Inferior parietal cortex (tissue), 1 donor: ENCODE results near the gene INPP4B.

ENCODE experiments used
- DNase-seq: peaks from one replicate; pipeline ENCODE4 v3.0.0-alpha.2; 2016; ENCODE audit errors: extremely low spot score

INPP4B gene

GRCh38 chr4:142582340-142582739, 263.8 kb downstream of the INPP4B start:
- DNase-seq, result no peak

GRCh38 chr4:142581881-142582280, 264.2 kb downstream of the INPP4B start:
- no peak for DNase-seq

- no peak for DNase-seq
Measured at GRCh38 chr4:142579443-142579842, 266.7 kb downstream of the INPP4B start.

GRCh38 chr4:142574306-142574705, 271.8 kb downstream of the INPP4B start:
- DNase-seq, result no peak

GRCh38 chr4:142572071-142572470, 274.0 kb downstream of the INPP4B start:
- no peak for DNase-seq

DNA sequence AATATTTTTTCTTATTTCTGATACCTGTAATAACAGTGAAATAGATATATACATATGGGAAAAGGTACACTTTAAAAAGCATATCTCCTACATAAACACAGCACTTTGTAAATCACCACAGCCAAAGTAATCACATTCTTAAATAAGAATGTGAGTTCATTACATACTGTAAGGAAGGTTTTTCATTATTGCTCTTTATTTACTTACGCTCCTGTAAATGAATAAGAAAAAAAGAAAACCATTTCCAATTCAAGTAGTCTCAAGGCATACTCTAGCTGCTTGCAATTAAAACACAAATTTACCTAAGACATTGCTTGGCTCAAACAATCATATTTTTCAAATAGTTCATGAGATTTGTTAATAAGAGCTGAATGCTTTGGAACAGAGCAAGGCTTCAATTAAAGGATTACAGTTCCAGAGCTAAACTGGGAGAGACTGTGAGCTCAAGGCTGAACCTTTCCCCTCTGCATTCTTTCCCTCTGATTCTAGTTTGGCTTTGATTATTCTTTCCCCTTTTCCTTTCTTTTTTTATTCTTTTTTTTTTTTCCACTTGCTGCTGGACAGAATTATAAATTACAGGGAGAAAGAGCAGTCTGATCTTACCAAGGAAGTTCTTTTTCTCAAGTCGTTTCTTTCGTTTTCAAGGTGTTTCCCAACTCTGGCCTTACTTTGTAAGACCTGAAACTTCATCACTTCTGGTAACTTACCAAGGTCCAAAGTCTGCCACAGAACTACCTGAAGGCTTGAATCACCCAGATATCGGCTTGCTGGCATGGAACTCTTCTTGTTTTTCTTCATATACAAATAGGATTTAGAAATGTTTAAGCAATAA, 278.3 kb downstream of the INPP4B start:
- no peak for DNase-seq

DNA sequence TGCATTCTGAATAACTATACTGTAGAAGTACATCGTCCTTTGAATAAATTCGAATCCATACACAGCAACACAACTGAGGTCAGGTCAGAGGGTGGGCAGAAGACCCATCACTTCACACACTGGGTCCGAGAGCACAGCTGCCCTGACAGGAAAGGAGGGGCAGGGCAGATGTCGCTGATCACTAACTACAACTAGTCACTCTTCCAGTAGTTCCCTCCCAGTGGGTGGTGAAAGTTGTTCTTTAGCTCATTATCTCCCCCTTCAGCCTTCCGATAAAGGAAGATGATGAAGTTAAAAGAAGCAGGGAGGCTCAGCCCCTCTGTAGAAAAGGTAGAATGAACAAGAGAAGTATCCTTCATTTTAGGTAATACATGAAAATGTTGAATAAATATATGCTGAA, 278.9 kb downstream of the INPP4B start:
- no peak for DNase-seq

- no peak for DNase-seq
Measured at GRCh38 chr4:142566777-142567176, 279.3 kb downstream of the INPP4B start.

DNA sequence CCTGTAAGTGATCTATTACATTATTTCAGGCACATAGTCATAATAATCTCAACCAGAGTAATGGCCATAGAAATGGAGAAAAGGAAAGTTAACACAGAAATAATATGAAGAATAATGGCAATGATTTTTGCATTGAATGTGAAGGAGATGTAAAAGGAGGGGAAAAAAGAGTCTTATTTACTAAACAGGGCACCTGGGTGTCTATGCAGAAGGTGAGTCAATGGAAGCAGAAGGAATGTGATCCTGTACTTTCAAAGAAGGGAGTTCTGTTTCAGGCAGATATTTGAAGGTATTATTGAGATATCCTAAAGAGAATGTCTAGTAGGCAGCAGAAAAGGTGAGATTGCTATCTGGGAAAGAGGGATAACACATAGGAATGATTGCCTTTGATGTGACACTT, 279.9 kb downstream of the INPP4B start:
- no peak for DNase-seq

GRCh38 chr4:142565771-142566170, 280.3 kb downstream of the INPP4B start:
- DNase-seq, result no peak

DNA sequence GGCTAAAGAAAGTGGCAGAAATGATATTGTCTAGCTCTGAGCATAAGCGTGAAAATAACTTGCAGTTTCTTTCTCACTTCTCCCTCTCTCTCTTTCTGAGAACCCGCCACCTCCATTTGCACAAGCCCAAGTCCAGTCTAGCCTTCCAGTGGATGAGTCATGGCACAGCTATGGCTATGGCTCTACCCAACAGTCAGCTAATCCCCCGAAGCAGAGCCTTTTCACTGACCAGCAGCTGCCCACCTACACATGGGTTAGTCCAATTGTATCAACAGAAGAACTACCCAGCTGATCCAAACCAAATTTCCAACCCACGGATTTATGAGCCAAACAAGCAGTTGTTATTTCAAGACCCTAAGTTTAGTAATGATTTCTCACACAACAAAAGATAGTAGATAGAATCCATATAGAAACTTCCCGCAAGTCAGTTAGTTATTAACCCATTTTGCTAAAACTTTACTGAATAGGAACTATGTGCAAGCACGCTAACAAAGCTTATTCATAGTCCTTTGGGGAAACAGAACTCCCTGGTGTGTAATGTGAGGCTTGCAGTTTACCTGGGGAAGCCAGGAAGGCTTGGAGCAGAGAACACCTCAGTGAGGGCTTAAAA, 282.3 kb downstream of the INPP4B start:
- no peak for DNase-seq

DNA sequence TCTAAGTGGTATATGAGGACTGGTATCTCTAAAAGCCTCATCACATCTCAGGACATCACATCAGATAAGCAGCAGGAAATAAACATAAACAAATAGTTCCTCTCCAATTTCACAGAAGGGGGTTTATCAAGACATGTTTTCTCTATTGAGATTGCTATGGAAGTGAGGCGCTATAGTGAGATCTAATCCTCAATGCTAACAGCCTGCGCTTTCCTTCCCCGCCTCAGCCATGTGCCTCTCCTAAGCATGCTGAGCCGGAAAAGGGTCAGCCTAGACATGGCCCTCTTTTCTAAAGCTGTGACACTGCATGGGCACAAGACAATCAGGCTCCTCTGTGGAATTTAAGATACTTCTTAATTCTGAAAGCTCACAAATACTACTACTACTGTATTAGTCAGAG, 286.1 kb downstream of the INPP4B start:
- DNase-seq, result no peak

DNA sequence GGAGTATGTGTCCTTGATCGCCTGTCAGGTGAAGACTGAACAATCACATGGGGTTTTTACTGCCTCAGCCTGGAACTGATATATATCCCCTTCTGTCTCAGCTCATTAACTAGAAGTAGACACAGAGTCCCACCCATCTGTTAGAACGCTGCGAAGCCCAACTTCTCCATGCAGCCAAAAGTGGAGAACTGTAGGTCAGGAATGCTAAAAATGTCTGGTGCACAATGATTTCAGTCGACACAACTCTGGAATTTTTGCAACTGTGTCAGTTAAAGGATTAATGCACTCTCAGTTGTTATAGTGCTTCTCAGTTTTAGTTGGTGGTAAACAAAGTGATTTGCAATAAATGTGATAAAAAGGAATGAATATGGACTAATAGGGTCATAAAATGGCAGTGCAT, 287.2 kb downstream of the INPP4B start:
- no peak for DNase-seq

DNA sequence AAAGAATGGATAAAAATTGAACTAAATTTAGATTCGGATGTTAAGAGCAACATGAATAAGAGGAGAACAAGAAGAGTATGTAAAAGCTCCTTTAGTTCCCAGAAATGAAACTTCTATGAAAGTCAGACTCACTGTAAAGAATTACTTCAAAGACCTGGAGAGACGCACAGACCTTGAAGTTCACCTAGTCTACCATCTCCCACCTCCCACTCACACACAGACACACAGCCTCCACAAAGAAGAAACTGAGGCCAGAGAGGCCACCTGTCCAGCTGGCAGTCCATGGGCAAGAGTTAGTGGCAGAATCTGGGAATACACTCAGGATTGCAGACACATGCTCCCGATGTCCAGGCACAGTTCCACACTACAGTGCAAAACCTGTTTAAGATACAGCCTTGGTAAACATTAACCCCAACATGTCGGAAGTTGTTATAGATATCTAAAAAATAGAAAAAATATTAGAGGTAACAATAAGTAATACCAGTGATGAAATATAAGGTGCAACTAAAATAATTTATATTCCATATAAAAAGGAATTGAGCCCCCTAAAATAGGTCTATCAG, 288.8 kb downstream of the INPP4B start:
- no peak for DNase-seq

- DNase-seq, result no peak
Measured at GRCh38 chr4:142556570-142557238, 289.4 kb downstream of the INPP4B start.

- DNase-seq, result no peak
Measured at GRCh38 chr4:142556048-142556447, 290.1 kb downstream of the INPP4B start.

- no peak for DNase-seq
Measured at GRCh38 chr4:142554412-142554811, 291.7 kb downstream of the INPP4B start.

DNA sequence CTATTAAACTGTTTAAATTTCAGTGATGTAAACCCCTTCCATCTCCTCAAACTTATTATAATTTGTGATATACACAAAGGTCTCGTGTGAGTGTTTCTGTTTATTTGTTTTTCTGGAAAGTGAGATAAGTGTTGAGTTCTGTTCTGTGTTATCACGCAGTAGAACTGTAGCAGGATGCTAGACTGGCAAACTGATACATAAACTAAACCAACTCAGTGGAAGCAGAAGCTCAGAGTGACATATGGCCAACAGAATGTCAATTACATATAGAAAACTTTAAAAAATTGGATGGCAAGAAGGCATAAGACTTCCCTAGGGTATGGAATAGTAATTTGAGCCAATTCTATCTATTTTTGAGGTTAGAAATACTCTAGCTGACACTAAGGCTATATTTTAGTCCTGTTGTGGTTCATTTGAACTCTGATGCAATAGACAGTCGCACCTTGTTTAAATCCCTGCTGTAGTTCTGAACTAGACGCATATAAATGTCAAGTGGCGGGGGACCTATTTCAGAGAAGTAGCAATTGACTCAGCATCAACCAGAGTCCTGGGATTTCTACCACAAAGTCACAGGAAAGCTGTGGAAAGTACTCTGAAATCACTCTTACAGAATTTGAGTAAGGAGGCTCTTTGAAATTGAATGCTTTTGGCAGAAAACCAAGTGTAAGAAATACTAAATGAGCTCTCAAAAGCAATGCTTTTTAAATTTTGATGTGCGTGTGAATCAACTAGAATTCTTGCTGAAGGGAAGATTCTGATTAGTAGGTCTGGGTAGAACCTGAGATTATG, 294.4 kb downstream of the INPP4B start:
- DNase-seq, result no peak

- no peak for DNase-seq
Measured at GRCh38 chr4:142550965-142551364, 295.1 kb downstream of the INPP4B start.

DNA sequence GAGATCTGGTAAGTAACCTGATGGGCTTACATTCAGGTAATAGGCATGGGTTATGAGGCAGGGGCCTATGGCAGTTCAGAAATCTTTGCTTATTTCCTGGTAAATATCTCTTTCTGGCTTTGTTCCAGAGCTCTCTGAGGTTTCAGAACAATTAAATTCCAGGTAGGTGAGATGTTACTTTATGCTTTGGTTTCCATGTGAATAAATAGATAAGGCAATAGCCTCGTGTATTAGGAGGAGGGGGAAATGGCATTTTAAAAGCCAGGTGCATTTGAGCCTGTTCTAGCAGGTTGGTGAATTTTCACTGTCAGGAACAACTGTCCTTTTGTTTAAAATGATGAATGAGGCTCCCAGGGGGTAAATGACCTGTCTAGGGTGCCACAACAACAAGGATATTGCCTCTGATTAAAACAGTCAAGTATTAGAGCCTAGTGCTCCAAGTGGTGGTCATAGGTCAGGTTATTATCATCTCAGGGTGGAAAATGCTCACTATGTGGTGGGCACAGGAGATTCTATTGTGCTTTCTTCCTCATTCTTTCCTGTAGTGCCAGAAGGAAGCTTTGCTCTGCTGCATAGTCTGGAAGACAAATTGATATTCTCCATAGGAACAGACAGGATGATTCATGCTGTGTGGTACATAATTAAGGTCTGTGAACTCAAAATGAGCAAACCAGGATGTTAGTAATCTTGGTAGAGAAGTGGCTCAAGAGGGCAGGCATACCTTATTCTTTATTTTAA, 296.2 kb downstream of the INPP4B start:
- DNase-seq, result no peak

- DNase-seq, result no peak
Measured at GRCh38 chr4:142549248-142549647, 296.9 kb downstream of the INPP4B start.
